Breast epithelium (tissue), 4 donors: ENCODE data around the gene NCAPD3. TPM values are rescaled to one million over a fixed set of nuclear protein-coding genes. Genes with fewer than 3 reads are reported as not detected.

Experiments
- DNase-seq, 2 donors: peaks; one replicate each; pipeline ENCODE4 v3.0.0-alpha.2; 2019; ENCODE audit warnings: low spot score in 2 of 2
- H3K27ac ChIP-seq, 2 donors: fragments of 200-600 bp; sonication (generic) in 1 of 2; one replicate each; pipeline ENCODE4 v1.5.1; 2016 to 2019; ENCODE audit warnings: mild to moderate bottlenecking in 1 of 2
- H3K27me3 ChIP-seq, 2 donors: fragments of 200-600 bp; sonication (generic) in 1 of 2; one replicate each; pipeline versions ENCODE4 v1.5.1 to v1.6.0; 2017 to 2019; ENCODE audit warnings: control low read depth in 1 of 2, mild to moderate bottlenecking in 1 of 2
- H3K36me3 ChIP-seq: fragments of 200-600 bp; one replicate; pipeline ENCODE4 v1.5.1; 2019
- H3K4me1 ChIP-seq, 2 donors: fragments of 200-600 bp; sonication (generic); one replicate each; pipeline ENCODE4 v1.5.1; 2016 to 2019; ENCODE audit warnings: control low read depth in 1 of 2
- H3K4me3 ChIP-seq, 3 donors: fragments of 200-600 bp; sonication (generic); 1 replicate in 2 of 3; 2 replicates in 1 of 3; pipeline ENCODE4 v1.5.1; 2016 to 2019; ENCODE audit warnings: mild to moderate bottlenecking in 3 of 3, moderate library complexity in 2 of 3
- H3K9me3 ChIP-seq, 2 donors: fragments of 200-600 bp; sonication (generic) in 1 of 2; one replicate each; pipeline ENCODE4 v1.5.1; 2016 to 2019; ENCODE audit warnings: control low read depth in 1 of 2
- CTCF ChIP-seq, 3 donors: fragments of 450-650 bp; IDR thresholded peaks; one replicate each; pipeline ENCODE4 v1.5.1; 2016 to 2017; ENCODE audit warnings: antibody characterized with exemption in 3 of 3, mild to moderate bottlenecking in 3 of 3, moderate library complexity in 3 of 3
- POLR2A ChIP-seq: fragments of 450-650 bp; IDR thresholded peaks from one replicate; pipeline ENCODE4 v1.6.1; 2016; ENCODE audit warnings: antibody characterized with exemption, mild to moderate bottlenecking, moderate library complexity
- POLR2AphosphoS5 ChIP-seq, 3 donors: sonication (generic); formaldehyde crosslinking; IDR thresholded peaks; one replicate each; pipeline ENCODE4 v1.6.1; 2017; ENCODE audit warnings: antibody characterized with exemption in 3 of 3
- intact Hi-C: fragments of 100-400 bp; cut with DNase I; formaldehyde crosslinking; loops from one replicate; pipeline ENCODE4 v1.15.1; 2023; ENCODE audit warnings: low total_unique reads
- total RNA-seq, 3 donors: library from RNA; depleted of rRNA; stranded (reverse); fragments of >200 nt; gene quantifications; one replicate each; pipeline ENCODE4 v1.1.0, GENCODE V29; 2016

NCAPD3 gene
- total RNA-seq, 3 donors from 2014 or later: 12.0 to 16.5 (median 12.1) TPM

GRCh38 chr11:134238956-134239355 lies 15.2 kb upstream of the NCAPD3 start:
- H3K4me1 ChIP-seq: no peaks in the 10 kb centered on the region
- H3K36me3 ChIP-seq: peaks cover 3% of the 10 kb centered on the region
- no peaks in the 10 kb centered on the region for H3K27me3 ChIP-seq
- no peaks in the 10 kb centered on the region for H3K9me3 ChIP-seq
- no peak overlapping the region for H3K4me3 ChIP-seq
- no peak overlapping the region for H3K27ac ChIP-seq
- no peak for TF ChIP-seq POLR2AphosphoS5 (IDR thresholded peaks at IDR 0.05)
- no peak for TF ChIP-seq CTCF (IDR thresholded peaks at IDR 0.05)
- TF ChIP-seq POLR2A: no peak
- intact Hi-C loops: no loop called here
- DNase-seq: no peak

- TF ChIP-seq CTCF (IDR thresholded peaks at IDR 0.05) (no peak), POLR2AphosphoS5 (IDR thresholded peaks at IDR 0.05) (no peak)
- no peak overlapping the region for H3K27ac ChIP-seq
- H3K36me3 ChIP-seq: no peaks in the 10 kb centered on the region
- H3K9me3 ChIP-seq: no peaks in the 10 kb centered on the region
- intact Hi-C loops: no loop called here
- H3K4me1 ChIP-seq: no peaks in the 10 kb centered on the region
- no peaks in the 10 kb centered on the region for H3K27me3 ChIP-seq
- H3K4me3 ChIP-seq: no peak overlapping the region
- no peak for DNase-seq
These were observed 13.8 kb upstream of the NCAPD3 start for GRCh38 chr11:134237557-134237922.

- no peak overlapping the region for H3K4me3 ChIP-seq
- intact Hi-C loops: no loop called here
- H3K36me3 ChIP-seq: no peaks in the 10 kb centered on the region
These were observed 13.2 kb upstream of the NCAPD3 start for GRCh38 chr11:134236834-134237556.

GRCh38 chr11:134235399-134235798 lies 11.6 kb upstream of the NCAPD3 start:
- Histone ChIP-seq H3K27me3 (no peaks in the 10 kb centered on the region), H3K36me3 (no peaks in the 10 kb centered on the region), H3K27ac (no peak overlapping the region), H3K9me3 (no peaks in the 10 kb centered on the region), H3K4me1 (no peaks in the 10 kb centered on the region), H3K4me3 (no peak overlapping the region)
- DNase-seq: no peak
- no peak for TF ChIP-seq POLR2A
- no peak for TF ChIP-seq POLR2AphosphoS5 (IDR thresholded peaks at IDR 0.05)
- no peak for TF ChIP-seq CTCF (IDR thresholded peaks at IDR 0.05)
- intact Hi-C loops: no loop called here

More at GRCh38 chr11:134236834-134237556, 13.2 kb upstream of the NCAPD3 start:
- H3K27me3 ChIP-seq: no peaks in the 10 kb centered on the region
- H3K4me1 ChIP-seq: no peaks in the 10 kb centered on the region
- TF ChIP-seq CTCF (IDR thresholded peaks at IDR 0.05): no peak
- no peak for TF ChIP-seq POLR2A
- no peak for TF ChIP-seq POLR2AphosphoS5 (IDR thresholded peaks at IDR 0.05)
- H3K27ac ChIP-seq: no peak overlapping the region
- no peaks in the 10 kb centered on the region for H3K9me3 ChIP-seq
- no peak for DNase-seq

- H3K9me3 ChIP-seq: no peaks in the 10 kb centered on the region
- TF ChIP-seq POLR2A (no peak), CTCF (IDR thresholded peaks at IDR 0.05) (no peak), POLR2AphosphoS5 (IDR thresholded peaks at IDR 0.05) (no peak)
- intact Hi-C loops: no loop called here
- no peak for DNase-seq
- no peak overlapping the region for H3K27ac ChIP-seq
- no peaks in the 10 kb centered on the region for H3K4me1 ChIP-seq
- H3K27me3 ChIP-seq: no peaks in the 10 kb centered on the region
- H3K36me3 ChIP-seq: no peaks in the 10 kb centered on the region
- H3K4me3 ChIP-seq: no peak overlapping the region
These were observed 10.0 kb upstream of the NCAPD3 start for GRCh38 chr11:134233729-134234179.
